OCI-LY3 (cell line): ENCODE data around the gene PCP2.

Source experiments
- H2AFZ ChIP-seq: fragments of 200-600, 300-600 bp; shearing (Covaris generic); 2 replicates; pipeline ENCODE4 v1.6.0; 2014; ENCODE audit warnings: antibody characterized with exemption, low read depth, low read length
- H3K27ac ChIP-seq: fragments of 200-600, 300-600 bp; sonication (generic); 2 replicates; pipeline ENCODE4 v1.5.1; 2014; ENCODE audit warnings: mild to moderate bottlenecking, low read length, moderate library complexity, mixed read lengths
- H3K27me3 ChIP-seq: fragments of 200-600, 300-600 bp; sonication (generic); 2 replicates; pipeline ENCODE4 v1.6.1; 2014; ENCODE audit warnings: low read depth, low read length, mixed read lengths
- H3K36me3 ChIP-seq: fragments of 200-600, 300-600 bp; sonication (generic); replicated peaks from 2 replicates; pipeline ENCODE3; 2014; ENCODE audit warnings: low read depth, low read length, mixed read lengths
- H3K4me1 ChIP-seq: fragments of 300-600, 200-600 bp; sonication (generic); 2 replicates; pipeline ENCODE4 v1.6.1; 2014; ENCODE audit warnings: low read length, mixed read lengths
- H3K4me2 ChIP-seq: fragments of 200-600, 300-600 bp; sonication (generic); 2 replicates; pipeline ENCODE4 v1.6.1; 2014; ENCODE audit warnings: low read length, mixed read lengths
- H3K4me3 ChIP-seq: fragments of 300-600, 200-600 bp; sonication (generic); 2 replicates; pipeline ENCODE4 v1.5.1; 2014; ENCODE audit warnings: antibody characterized with exemption, mild to moderate bottlenecking, low read length, moderate library complexity
- H3K79me2 ChIP-seq: fragments of 300-600, 200-600 bp; shearing (Covaris generic); 2 replicates; pipeline ENCODE4 v1.6.1; 2014; ENCODE audit warnings: mild to moderate bottlenecking, low read length, mixed read lengths
- H3K9ac ChIP-seq: fragments of 300-600, 200-600 bp; shearing (Covaris generic); 2 replicates; pipeline ENCODE4 v1.6.0; 2014; ENCODE audit warnings: mild to moderate bottlenecking, low read length, moderate library complexity
- H3K9me3 ChIP-seq: fragments of 200-600, 300-600 bp; shearing (Covaris generic); 2 replicates; pipeline ENCODE4 v1.6.1; 2014; ENCODE audit warnings: low read length, mixed read lengths; ENCODE audit not compliant: insufficient read depth
- H4K20me1 ChIP-seq: fragments of 200-600, 300-600 bp; sonication (generic); 2 replicates; pipeline ENCODE4 v1.6.1; 2016; ENCODE audit warnings: low read length, mixed read lengths; ENCODE audit not compliant: insufficient read depth
- CTCF ChIP-seq: fragments of 200-600, 300-600 bp; sonication (generic); IDR thresholded peaks from 2 replicates; pipeline ENCODE4 v1.5.1; 2014; ENCODE audit warnings: antibody characterized with exemption, low read length, low read depth
- EZH2phosphoT487 ChIP-seq: fragments of 200-600 bp; shearing (Covaris generic); IDR thresholded peaks from 2 replicates; pipeline ENCODE4 v1.6.1; 2018; ENCODE audit warnings: antibody characterized with exemption, mixed run types, low read depth

PCP2 gene

GRCh38 chr19:7643031-7643415, 9.5 kb upstream of the PCP2 start:
- Histone ChIP-seq H3K79me2 (peaks cover 23% of the 10 kb centered on the region), H3K9me3 (no peaks in the 10 kb centered on the region), H3K4me1 (peaks cover 28% of the 10 kb centered on the region), H3K4me3 (no peak overlapping the region), H3K9ac (no peak overlapping the region), H3K27me3 (no peaks in the 10 kb centered on the region), H2AFZ (no peak overlapping the region), H3K4me2 (no peak overlapping the region), H3K36me3 (peaks cover 38% of the 10 kb centered on the region), H3K27ac (no peak overlapping the region), H4K20me1 (peaks cover 7% of the 10 kb centered on the region; the same call in 1 of the 2 replicates)
- TF ChIP-seq CTCF (no peak), EZH2phosphoT487 (no peak)

GRCh38 chr19:7642295-7643030, 8.9 kb upstream of the PCP2 start:
- no peak overlapping the region for H3K27ac ChIP-seq
- peaks cover 38% of the 10 kb centered on the region for H3K36me3 ChIP-seq
- no peaks in the 10 kb centered on the region for H3K27me3 ChIP-seq
- H3K9me3 ChIP-seq = no peaks in the 10 kb centered on the region
- no peak overlapping the region for H3K9ac ChIP-seq
- no peak overlapping the region for H3K4me3 ChIP-seq
- H2AFZ ChIP-seq = no peak overlapping the region
- peaks cover 29% of the 10 kb centered on the region for H3K79me2 ChIP-seq
- no peak overlapping the region for H3K4me2 ChIP-seq
- peaks cover 32% of the 10 kb centered on the region for H3K4me1 ChIP-seq
- TF ChIP-seq CTCF (no peak), EZH2phosphoT487 (no peak)
- H4K20me1 ChIP-seq = peaks cover 7% of the 10 kb centered on the region; the same call in 1 of the 2 replicates

- H3K4me2 ChIP-seq = no peak overlapping the region
- no peaks in the 10 kb centered on the region for H3K27me3 ChIP-seq
- no peak overlapping the region for H3K27ac ChIP-seq
- no peak overlapping the region for H2AFZ ChIP-seq
- peaks cover 30% of the 10 kb centered on the region for H3K36me3 ChIP-seq
- H3K9me3 ChIP-seq = no peaks in the 10 kb centered on the region
- no peak for TF ChIP-seq EZH2phosphoT487
- no peak for TF ChIP-seq CTCF
- H3K9ac ChIP-seq = no peak overlapping the region
- H3K4me1 ChIP-seq = peaks cover 31% of the 10 kb centered on the region
- H3K79me2 ChIP-seq = peaks cover 34% of the 10 kb centered on the region
- H4K20me1 ChIP-seq = peaks cover 7% of the 10 kb centered on the region; the same call in 1 of the 2 replicates
- no peak overlapping the region for H3K4me3 ChIP-seq
These were observed 8.1 kb upstream of the PCP2 start for GRCh38 chr19:7641290-7642276.

- Histone ChIP-seq H3K79me2 (peaks cover 35% of the 10 kb centered on the region), H3K4me2 (no peak overlapping the region), H3K4me3 (no peak overlapping the region), H2AFZ (no peak overlapping the region), H3K9me3 (no peaks in the 10 kb centered on the region), H3K27ac (no peak overlapping the region), H3K4me1 (peaks cover 28% of the 10 kb centered on the region), H4K20me1 (peaks cover 7% of the 10 kb centered on the region; the same call in 1 of the 2 replicates), H3K27me3 (no peaks in the 10 kb centered on the region), H3K36me3 (peaks cover 27% of the 10 kb centered on the region), H3K9ac (no peak overlapping the region)
- no peak for TF ChIP-seq CTCF
- TF ChIP-seq EZH2phosphoT487 = no peak
These were observed 7.3 kb upstream of the PCP2 start for GRCh38 chr19:7640803-7641202.
